Activated naive CD8-positive, alpha-beta T cell treated with anti-CD3 and anti-CD28 coated beads, Interleukin-2, amount 10 ng/mL, durations not matched to agents 7 days and 5 days (primary cell): Measurements from ENCODE around the gene AP1M2. TPM values are rescaled to one million over a fixed set of nuclear protein-coding genes. Genes with fewer than 3 reads are reported as not detected.
"Not testable (repeated sequence)": the region's sequence is repeated elsewhere in the genome, so short reads cannot be mapped to it uniquely, and the experiment has no call there.

Experiments
- ATAC-seq: fragments of 150-1000 bp; cut with Tn5 transposase; one replicate; pipeline ENCODE4 v1.10.0; 2021; ENCODE audit warnings: low read depth, moderate library complexity
- POLR2A ChIA-PET: fragments of 350-600 bp; sonication (Branson Sonifier 250); formaldehyde crosslinking; loops from one replicate; lab custom pipeline; 2021; ENCODE audit warnings: antibody characterized with exemption; lab: Charles Lee
- DNase-seq: peaks from one replicate; pipeline ENCODE4 v3.0.0; 2021
- H3K27ac Mint-ChIP-seq: one replicate; pipeline ENCODE4 v1.8.0; 2022; ENCODE audit warnings: mild to moderate bottlenecking, mixed read lengths
- H3K27me3 Mint-ChIP-seq: one replicate; pipeline ENCODE4 v1.8.0; 2022; ENCODE audit warnings: mild to moderate bottlenecking, moderate library complexity, mixed read lengths
- H3K36me3 Mint-ChIP-seq: one replicate; pipeline ENCODE4 v1.8.0; 2021; ENCODE audit warnings: mild to moderate bottlenecking, mixed read lengths
- H3K4me1 Mint-ChIP-seq: one replicate; pipeline ENCODE4 v1.8.0; 2021; ENCODE audit warnings: mixed read lengths
- H3K4me3 Mint-ChIP-seq: one replicate; pipeline ENCODE4 v1.8.0; 2022; ENCODE audit warnings: mild to moderate bottlenecking, moderate library complexity, mixed read lengths
- H3K9me3 Mint-ChIP-seq: one replicate; pipeline ENCODE4 v1.8.0; 2021; ENCODE audit warnings: mixed read lengths
- total RNA-seq, 2 experiments: library from RNA; stranded (reverse); gene quantifications; one replicate each; pipeline ENCODE4 v1.2.3, GENCODE V29; 2021

Gene AP1M2
- total RNA-seq, 2 experiments from 2014 or later, result not detected

GRCh38 chr19:10552510-10553053, 34.5 kb downstream of the AP1M2 start:
- H3K9me3 Mint-ChIP-seq, result no peaks in the 10 kb centered on the region
- H3K36me3 Mint-ChIP-seq, result peaks cover 47% of the 10 kb centered on the region
- ATAC-seq, result no peak
- H3K27me3 Mint-ChIP-seq, result no peaks in the 10 kb centered on the region
- POLR2A ChIA-PET, result interaction anchor here (0.6 to 7.7 kb wide), 12 partner anchors 9 to 149 kb away, joined by 3 to 224 read pairs (median 5); partner anchors contain the start of genes ATG4D, CDKN2D, KRI1 and QTRT1
- peak overlapping the region; percentile 69 for H3K4me3 Mint-ChIP-seq
- peak overlapping the region; percentile 92 for H3K27ac Mint-ChIP-seq
- H3K4me1 Mint-ChIP-seq, result peaks cover 42% of the 10 kb centered on the region
- DNase-seq, result no peak

- H3K36me3 Mint-ChIP-seq, result peaks cover 47% of the 10 kb centered on the region
- ATAC-seq, result no peak
- no peaks in the 10 kb centered on the region for H3K27me3 Mint-ChIP-seq
These were observed 35.3 kb downstream of the AP1M2 start for GRCh38 chr19:10551698-10552301.

GRCh38 chr19:10551006-10551405, 36.1 kb downstream of the AP1M2 start:
- peaks cover 44% of the 10 kb centered on the region for H3K36me3 Mint-ChIP-seq
- not testable (repeated sequence) for H3K27me3 Mint-ChIP-seq, DNase-seq, H3K4me3 Mint-ChIP-seq, ATAC-seq, H3K9me3 Mint-ChIP-seq
- POLR2A ChIA-PET, result interaction anchor here (0.6 to 7.7 kb wide), 5 partner anchors 16 to 124 kb away, joined by 3 to 224 read pairs (median 6); partner anchors contain the start of genes CDKN2D and KRI1
- H3K27ac Mint-ChIP-seq, result peak overlapping the region; percentile 61
- peaks cover 42% of the 10 kb centered on the region for H3K4me1 Mint-ChIP-seq

More at GRCh38 chr19:10551698-10552301, 35.3 kb downstream of the AP1M2 start:
- Mint-ChIP-seq H3K4me3 (peak overlapping the region; percentile 47), H3K4me1 (peaks cover 44% of the 10 kb centered on the region), H3K9me3 (no peaks in the 10 kb centered on the region), H3K27ac (peak overlapping the region; percentile 92)
- POLR2A ChIA-PET, result interaction anchor here (0.6 to 7.7 kb wide), 8 partner anchors 8 to 144 kb away, joined by 3 to 224 read pairs (median 8); partner anchors contain the start of genes ATG4D, CDKN2D and KRI1
- DNase-seq, result no peak

GRCh38 chr19:10550336-10550735, 36.8 kb downstream of the AP1M2 start:
- no peak overlapping the region for H3K4me3 Mint-ChIP-seq
- no peaks in the 10 kb centered on the region for H3K9me3 Mint-ChIP-seq
- no peak for ATAC-seq
- H3K4me1 Mint-ChIP-seq, result peaks cover 39% of the 10 kb centered on the region
- no peak for DNase-seq
- POLR2A ChIA-PET, result interaction anchor here (7.7 kb wide), 1 partner anchor 16 kb away, joined by 224 read pairs; the partner anchor contains the start of genes CDKN2D and KRI1
- H3K27me3 Mint-ChIP-seq, result no peaks in the 10 kb centered on the region
- peaks cover 41% of the 10 kb centered on the region for H3K36me3 Mint-ChIP-seq
- peak overlapping the region; percentile 30 for H3K27ac Mint-ChIP-seq

GRCh38 chr19:10549733-10550132, 37.4 kb downstream of the AP1M2 start:
- Mint-ChIP-seq H3K36me3 (peaks cover 41% of the 10 kb centered on the region), H3K27me3 (no peaks in the 10 kb centered on the region), H3K9me3 (no peaks in the 10 kb centered on the region), H3K4me3 (no peak overlapping the region), H3K27ac (no peak overlapping the region), H3K4me1 (peaks cover 39% of the 10 kb centered on the region)
- no peak for DNase-seq
- POLR2A ChIA-PET, result no interaction called here
- ATAC-seq, result no peak

GRCh38 chr19:10548746-10549276, 38.3 kb downstream of the AP1M2 start:
- DNase-seq (no peak), ATAC-seq (no peak)
- H3K9me3 Mint-ChIP-seq, result no peaks in the 10 kb centered on the region
- no peak overlapping the region for H3K27ac Mint-ChIP-seq
- H3K27me3 Mint-ChIP-seq, result no peaks in the 10 kb centered on the region
- POLR2A ChIA-PET, result interaction anchor here (0.5 kb wide), 1 partner anchor 14 kb away, joined by 5 read pairs; no protein-coding TSS in a partner anchor
- H3K36me3 Mint-ChIP-seq, result peaks cover 41% of the 10 kb centered on the region
- peaks cover 30% of the 10 kb centered on the region for H3K4me1 Mint-ChIP-seq
- H3K4me3 Mint-ChIP-seq, result no peak overlapping the region

- Mint-ChIP-seq H3K27ac (no peak overlapping the region), H3K27me3 (no peaks in the 10 kb centered on the region), H3K4me1 (peaks cover 17% of the 10 kb centered on the region), H3K36me3 (peaks cover 26% of the 10 kb centered on the region), H3K9me3 (no peaks in the 10 kb centered on the region), H3K4me3 (no peak overlapping the region)
- no peak for ATAC-seq
- POLR2A ChIA-PET, result interaction anchor here (1.1 kb wide), 1 partner anchor 142 kb away, joined by 3 read pairs; no protein-coding TSS in a partner anchor
- no peak for DNase-seq
These were observed 40.3 kb downstream of the AP1M2 start for GRCh38 chr19:10546817-10547216.

- DNase-seq (no peak), ATAC-seq (no peak)
- H3K36me3 Mint-ChIP-seq, result peaks cover 10% of the 10 kb centered on the region
- H3K4me3 Mint-ChIP-seq, result peak overlapping the region; percentile 92
- no peaks in the 10 kb centered on the region for H3K9me3 Mint-ChIP-seq
- POLR2A ChIA-PET, result interaction anchor here (3.0 to 5.6 kb wide), 2 partner anchors 9 to 23 kb away, joined by 30 to 49 read pairs; partner anchors contain the start of genes CDKN2D and KRI1
- H3K4me1 Mint-ChIP-seq, result peaks cover 9% of the 10 kb centered on the region
- peak overlapping the region; percentile 89 for H3K27ac Mint-ChIP-seq
- H3K27me3 Mint-ChIP-seq, result peaks cover 14% of the 10 kb centered on the region
These were observed 42.3 kb downstream of the AP1M2 start for GRCh38 chr19:10544753-10545251.

- peaks cover 16% of the 10 kb centered on the region for H3K27me3 Mint-ChIP-seq
- POLR2A ChIA-PET, result interaction anchor here (3.0 to 5.6 kb wide), 2 partner anchors 9 to 24 kb away, joined by 30 to 49 read pairs; partner anchors contain the start of genes CDKN2D and KRI1
These were observed 42.8 kb downstream of the AP1M2 start for GRCh38 chr19:10544242-10544752.

GRCh38 chr19:10543420-10544241, 43.5 kb downstream of the AP1M2 start, which contains the start of gene ATG4D:
ATG4D (plus strand) TSS chr19:10543904; CDS start chr19:10544091, 187 bp downstream.
- H3K9me3 Mint-ChIP-seq, result no peaks in the 10 kb centered on the region
- POLR2A ChIA-PET, result interaction anchor here (1.0 to 5.6 kb wide), 3 partner anchors 10 to 60 kb away, joined by 3 to 49 read pairs (median 30); partner anchors contain the start of genes CDKN2D and KRI1
- ATAC-seq, result peak; percentile 80
- peak; percentile 89 for DNase-seq
- H3K4me1 Mint-ChIP-seq, result peaks cover 12% of the 10 kb centered on the region
- H3K27me3 Mint-ChIP-seq, result peaks cover 22% of the 10 kb centered on the region
- peaks cover 1% of the 10 kb centered on the region for H3K36me3 Mint-ChIP-seq
- H3K27ac Mint-ChIP-seq, result peak within 1 kb of the TSS; percentile 89
- peak within 1 kb of the TSS; percentile 92 for H3K4me3 Mint-ChIP-seq

More at GRCh38 chr19:10544242-10544752, 42.8 kb downstream of the AP1M2 start:
- H3K9me3 Mint-ChIP-seq, result no peaks in the 10 kb centered on the region
- peaks cover 9% of the 10 kb centered on the region for H3K4me1 Mint-ChIP-seq
- H3K36me3 Mint-ChIP-seq, result peaks cover 8% of the 10 kb centered on the region
- DNase-seq, result no peak
- peak overlapping the region; percentile 89 for H3K27ac Mint-ChIP-seq
- H3K4me3 Mint-ChIP-seq, result peak overlapping the region; percentile 92
- ATAC-seq, result peak; percentile 3

GRCh38 chr19:10543059-10543419, 44.1 kb downstream of the AP1M2 start:
- ATAC-seq (no peak), DNase-seq (no peak)
- Mint-ChIP-seq H3K27ac (peak overlapping the region; percentile 71), H3K4me3 (peak overlapping the region; percentile 74), H3K36me3 (no peaks in the 10 kb centered on the region), H3K9me3 (no peaks in the 10 kb centered on the region), H3K27me3 (peaks cover 28% of the 10 kb centered on the region), H3K4me1 (peaks cover 14% of the 10 kb centered on the region)
- POLR2A ChIA-PET, result interaction anchor here (1.0 to 5.6 kb wide), 3 partner anchors 10 to 59 kb away, joined by 3 to 49 read pairs (median 30); partner anchors contain the start of genes CDKN2D and KRI1

- H3K9me3 Mint-ChIP-seq, H3K4me3 Mint-ChIP-seq, H3K4me1 Mint-ChIP-seq, ATAC-seq, H3K36me3 Mint-ChIP-seq, DNase-seq, H3K27ac Mint-ChIP-seq: not testable (repeated sequence)
- peaks cover 45% of the 10 kb centered on the region for H3K27me3 Mint-ChIP-seq
- POLR2A ChIA-PET, result interaction anchor here (1.1 kb wide), 1 partner anchor 14 kb away, joined by 3 read pairs; no protein-coding TSS in a partner anchor
These were observed 48.1 kb downstream of the AP1M2 start for GRCh38 chr19:10539016-10539415.
